ENCODE results near the gene KCNIP1.

The KCNIP1 gene

DNA sequence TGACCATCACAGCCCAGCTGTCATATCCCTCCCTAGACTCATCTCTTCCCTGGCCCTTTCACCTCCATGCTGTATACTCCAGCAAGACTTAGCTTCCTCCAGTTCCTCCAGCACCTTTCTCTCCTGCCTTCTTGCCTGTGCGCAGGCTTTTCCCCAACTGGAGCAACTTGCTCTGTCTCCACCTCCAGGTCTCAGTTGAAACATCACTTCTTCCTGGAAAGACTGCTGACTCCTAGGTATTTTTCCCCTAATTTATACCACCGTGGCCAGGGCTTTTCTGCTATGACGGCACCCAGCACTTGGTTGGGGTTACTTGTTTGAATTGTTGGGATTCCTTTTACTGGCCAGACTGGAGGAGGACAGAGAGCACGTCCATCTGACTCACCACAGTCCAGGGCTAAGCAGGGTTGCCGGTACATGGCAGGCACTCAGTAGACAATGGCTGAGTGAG lies 67.5 kb downstream of the KCNIP1 start:
- DNase-seq, result no peak

DNA sequence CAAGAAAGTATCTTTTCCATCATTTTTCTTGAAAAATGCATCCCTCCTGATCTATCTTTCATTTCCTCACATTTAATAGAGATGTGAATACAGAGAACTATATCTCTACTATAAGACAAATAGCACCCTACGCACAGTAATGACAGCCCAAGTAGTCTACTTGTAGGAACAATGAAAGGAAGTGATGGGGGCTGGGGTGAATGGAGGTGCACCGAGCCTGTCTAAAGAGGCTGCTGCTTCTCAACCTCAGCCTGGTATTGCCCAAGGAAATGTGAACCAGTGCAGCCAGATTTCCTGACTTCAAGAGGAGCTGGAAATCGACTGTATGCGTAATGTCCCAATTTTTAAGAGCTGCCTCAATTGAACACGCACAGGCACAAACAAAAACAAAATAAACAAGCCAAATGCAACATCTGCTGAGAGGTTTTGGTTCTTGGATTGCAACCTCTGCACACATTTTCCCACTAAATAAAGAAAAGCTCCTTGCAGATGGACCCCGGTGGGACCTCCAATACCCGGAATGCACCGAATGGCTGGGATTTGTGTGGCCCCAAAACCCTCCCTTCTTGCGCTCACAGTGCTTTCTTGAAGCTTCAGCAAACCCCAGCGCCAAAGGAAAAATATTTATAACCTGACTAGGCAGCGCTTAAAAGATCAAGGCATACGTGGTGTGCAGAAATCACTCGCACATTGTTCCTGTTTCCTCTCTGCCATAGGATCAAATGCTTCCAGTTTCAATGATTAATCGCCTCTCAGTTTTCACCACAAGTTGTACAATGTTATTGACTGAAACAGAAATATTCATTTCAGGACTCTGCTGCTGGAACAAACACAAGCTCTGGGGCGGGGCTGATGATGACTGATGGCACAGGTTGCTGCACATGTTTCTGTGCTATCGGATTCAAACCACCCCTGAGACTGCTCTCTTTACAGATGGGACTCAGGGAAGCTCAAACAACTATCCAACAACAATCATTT lies 68.3 kb downstream of the KCNIP1 start:
- DNase-seq, result no peak

DNA sequence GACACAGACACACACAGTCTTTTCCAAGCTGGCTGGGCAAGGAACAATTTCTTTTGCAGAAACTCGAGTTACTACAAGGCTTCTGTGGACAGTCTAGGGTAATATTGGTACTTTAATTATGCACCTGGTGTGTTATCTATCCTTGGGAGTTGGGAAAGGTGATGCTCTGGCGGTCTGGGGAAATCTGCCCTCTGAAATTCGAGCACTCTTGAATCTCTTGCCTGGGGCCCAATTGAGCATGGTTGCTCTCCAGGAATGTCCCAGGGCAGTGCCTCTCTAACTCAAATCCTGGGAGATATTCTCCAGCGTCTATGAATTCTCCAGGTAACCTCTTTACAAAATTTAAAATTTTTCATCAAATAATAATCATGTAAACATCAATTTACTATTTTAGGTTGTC lies 69.3 kb downstream of the KCNIP1 start:
- DNase-seq, result no peak

GRCh38 chr5:170573660-170574059 lies 69.8 kb downstream of the KCNIP1 start:
- DNase-seq, result no peak

DNA sequence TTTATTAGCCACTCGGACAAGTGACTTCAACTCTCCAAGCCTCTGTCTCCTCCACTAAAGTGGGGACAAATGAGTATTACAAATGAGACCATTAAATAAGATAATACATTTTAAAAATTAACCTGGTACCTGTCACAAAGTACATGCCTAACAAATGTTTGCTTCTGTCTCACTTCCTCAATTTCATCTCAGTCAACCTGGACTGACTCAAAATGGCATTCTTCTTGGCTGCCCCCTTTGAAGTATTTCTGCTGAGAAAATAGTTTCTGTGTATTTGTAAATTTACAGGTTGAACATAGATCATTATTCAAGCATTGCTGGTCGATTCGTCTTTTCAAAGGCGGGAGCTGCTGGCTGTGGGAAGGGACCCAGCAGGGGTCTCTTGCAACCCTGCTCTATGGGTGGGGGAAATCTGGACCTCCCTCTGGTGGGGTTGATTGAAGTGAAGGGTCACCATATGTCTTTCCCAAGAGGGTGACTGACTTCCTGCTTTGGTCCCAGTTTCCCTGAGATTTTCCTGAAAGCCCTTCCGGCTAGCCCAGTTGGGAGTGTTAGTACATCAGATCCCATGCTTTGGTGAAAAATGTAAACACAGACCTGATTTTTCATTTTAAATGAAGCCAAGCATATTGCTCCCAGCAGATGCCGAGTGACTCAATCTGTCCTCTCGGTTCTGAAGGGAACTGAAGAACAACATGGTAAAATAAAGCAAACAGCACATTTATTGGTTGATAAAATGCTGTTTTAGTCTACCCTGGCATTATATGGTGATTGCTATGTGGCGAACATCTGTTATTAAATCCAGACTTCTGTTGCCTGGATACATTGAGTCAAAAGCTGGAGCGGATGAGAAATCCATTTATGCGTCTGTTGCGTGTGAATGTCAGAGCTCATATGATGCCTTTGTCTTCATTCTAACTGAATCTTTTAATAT lies 73.0 kb downstream of the KCNIP1 start:
- DNase-seq, result no peak

DNA sequence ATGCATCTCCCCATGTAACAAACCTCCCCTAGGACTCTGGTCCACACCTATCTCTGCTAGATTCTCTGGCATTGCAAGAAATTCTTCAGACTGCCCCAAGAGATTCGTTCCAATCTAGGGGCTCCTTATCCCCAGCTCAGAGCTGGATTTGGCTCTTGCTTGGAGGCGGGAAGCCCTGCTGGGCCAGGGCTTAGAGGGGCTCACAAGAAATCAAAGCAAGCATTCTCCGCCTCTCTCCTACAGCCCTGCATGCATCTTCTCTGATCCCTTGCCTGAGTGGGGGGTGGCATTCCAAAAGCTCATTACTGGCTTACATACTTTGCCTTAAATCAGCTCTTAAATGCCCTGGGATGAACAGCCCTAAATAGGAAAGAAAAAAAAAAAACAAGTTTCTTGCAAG lies 75.8 kb downstream of the KCNIP1 start:
- DNase-seq, result no peak

DNA sequence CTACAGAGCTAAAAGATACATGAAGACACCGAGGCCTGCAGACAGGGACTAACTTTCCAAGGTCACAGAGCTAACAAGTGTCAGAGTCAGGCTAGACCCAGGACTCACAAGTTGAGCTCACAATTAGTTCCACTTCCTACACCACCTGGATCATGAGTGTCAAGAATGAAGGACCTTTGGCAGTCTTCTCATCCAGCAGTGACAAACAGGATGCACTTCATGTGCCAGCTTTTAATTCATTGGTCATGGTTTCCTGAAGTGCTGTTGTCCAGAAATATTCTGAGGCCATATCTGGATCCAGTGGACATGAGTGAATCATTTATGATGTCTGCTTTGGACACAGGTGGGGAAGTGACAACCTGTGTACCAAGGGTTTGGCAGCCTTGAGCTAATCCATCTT lies 77.4 kb downstream of the KCNIP1 start:
- no peak for DNase-seq

DNA sequence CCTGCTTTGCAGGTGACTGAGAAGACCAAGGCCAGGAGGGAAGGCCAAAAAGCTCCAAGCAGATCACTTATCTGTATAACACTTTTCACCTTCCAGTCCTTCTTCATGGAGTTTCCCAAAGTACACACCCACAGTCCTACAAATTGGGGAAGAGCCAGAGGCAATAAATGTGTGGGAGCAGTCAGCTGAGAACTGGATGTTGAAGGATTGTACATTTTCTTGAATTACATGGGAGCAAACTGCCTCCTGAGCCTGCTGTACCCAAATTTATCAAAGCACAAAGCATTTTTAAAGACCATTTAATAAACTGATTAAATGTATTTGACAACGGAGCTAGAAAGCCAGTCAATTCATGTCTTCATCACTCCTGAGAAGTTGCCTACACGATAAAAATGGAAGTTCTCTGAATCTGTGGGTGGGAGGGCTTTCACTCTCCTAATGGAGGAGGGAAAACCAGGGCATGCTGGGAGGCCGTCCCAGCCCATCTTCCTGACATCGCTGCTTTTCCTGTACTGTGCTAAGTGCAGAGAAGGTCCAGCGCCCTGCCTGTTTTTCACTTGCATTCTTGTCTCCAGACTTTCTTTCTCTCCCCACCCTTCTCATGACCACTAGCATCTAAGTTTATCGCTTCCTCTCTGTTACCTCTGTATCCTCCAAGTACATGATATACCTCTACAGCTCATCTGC lies 79.0 kb downstream of the KCNIP1 start:
- DNase-seq, result no peak

GRCh38 chr5:170584003-170584402 lies 80.2 kb downstream of the KCNIP1 start:
- DNase-seq, result no peak

GRCh38 chr5:170584450-170585058 lies 80.7 kb downstream of the KCNIP1 start:
- DNase-seq, result no peak

GRCh38 chr5:170585273-170585948 lies 81.6 kb downstream of the KCNIP1 start:
- DNase-seq, result no peak

DNA sequence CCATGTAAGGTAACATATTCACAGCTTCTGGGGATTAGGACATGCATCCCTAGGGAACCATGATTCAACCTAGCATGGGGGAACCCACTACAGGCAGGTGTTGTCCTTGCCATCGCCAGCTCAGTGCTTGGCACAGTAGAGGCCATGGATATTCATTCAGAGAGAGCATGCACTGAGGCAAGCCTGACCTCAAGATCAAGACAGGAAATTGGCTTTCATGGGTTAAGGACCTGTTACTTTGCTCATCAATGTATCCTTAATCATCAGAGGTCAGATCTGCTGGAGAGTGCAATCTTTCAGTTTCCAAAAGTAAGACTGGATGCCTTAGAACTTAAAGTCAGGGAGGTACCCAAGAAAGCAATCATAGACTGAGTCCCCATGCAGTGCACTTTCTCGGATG lies 84.0 kb downstream of the KCNIP1 start:
- DNase-seq, result no peak

DNA sequence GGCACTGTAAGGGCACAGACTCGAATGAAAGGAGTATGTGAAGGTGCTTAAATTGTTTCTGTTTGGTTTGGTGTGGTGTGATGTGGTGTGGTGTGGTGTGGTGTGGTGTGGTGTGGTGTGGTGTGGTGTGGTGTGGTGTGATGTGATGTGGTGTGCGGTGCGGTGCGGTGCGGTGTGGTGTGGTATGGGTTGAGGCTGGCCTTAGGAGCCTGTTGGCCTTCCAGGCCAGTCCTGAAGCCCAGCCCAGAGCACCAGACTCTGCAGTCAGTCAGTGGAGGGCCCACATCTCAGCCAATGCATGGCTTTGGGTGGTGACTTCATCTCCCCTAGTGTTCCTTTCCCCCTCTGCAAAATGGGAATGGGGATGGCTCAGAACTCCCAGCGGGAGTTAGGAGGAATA lies 85.8 kb downstream of the KCNIP1 start:
- no peak for DNase-seq

DNA sequence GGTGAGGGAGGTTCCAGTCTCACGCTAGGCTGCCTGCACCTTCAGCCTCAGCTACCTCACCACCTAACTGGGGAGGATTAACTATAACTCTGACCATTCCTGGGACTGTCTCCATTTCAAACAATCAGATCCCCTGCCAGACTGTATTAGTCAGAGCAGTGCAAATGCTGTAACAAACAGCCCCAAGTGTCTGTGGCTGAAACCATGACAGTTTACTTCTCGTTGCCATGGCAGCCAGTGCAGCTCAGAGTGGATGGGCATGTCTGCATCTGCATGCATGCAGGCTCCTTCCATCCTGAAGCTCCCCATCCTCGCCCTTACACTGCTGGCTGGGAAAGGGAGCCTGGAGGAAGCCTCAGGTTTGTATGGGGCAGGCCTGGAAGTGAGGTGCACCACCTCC lies 86.7 kb downstream of the KCNIP1 start:
- DNase-seq, result no peak

DNA sequence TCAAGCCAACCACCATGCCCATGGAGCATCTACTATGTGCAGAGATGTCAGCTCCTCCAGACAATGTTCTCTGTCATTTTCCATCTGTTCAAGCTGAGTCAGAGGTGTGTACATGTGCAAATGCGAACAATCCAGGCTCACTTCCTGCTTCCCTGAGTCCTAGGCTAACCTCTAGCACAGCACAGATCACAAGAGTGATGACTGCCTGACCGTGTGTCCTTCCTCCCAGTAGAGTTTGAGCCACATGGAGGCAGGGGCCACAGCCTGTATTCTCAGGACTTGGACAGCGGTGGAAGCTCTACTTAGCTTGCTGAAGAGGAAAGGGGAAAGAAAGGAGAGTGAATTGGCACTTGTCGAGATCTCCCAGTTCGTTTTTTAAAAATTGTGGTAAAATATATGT lies 87.2 kb downstream of the KCNIP1 start:
- no peak for DNase-seq

DNA sequence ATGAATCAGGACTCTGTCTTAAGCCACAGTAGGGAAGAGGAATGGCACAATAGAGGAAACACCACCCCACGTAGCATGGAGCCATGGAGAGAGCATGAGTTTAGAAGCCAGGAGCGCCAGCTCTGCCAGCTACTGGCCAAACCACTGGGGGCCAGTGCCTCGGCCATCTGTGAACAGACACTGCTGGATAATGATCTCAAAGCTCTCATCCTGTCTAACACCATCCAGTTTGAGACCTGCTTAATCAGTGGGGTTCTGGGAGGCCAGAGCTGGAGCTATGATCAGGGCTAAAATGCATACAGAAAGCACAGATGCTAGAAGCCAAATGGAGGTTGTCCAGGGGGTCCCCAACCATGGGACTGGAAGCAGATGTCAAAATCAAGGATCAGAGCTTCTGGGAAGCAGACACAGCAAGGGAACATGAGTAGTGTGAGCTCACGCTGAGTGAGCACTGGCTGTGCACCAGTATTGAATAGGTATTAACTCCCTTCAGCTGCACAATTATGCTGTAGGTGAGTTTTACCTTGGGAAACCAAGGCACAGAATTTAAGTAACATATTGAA lies 92.7 kb downstream of the KCNIP1 start:
- DNase-seq, result no peak

DNA sequence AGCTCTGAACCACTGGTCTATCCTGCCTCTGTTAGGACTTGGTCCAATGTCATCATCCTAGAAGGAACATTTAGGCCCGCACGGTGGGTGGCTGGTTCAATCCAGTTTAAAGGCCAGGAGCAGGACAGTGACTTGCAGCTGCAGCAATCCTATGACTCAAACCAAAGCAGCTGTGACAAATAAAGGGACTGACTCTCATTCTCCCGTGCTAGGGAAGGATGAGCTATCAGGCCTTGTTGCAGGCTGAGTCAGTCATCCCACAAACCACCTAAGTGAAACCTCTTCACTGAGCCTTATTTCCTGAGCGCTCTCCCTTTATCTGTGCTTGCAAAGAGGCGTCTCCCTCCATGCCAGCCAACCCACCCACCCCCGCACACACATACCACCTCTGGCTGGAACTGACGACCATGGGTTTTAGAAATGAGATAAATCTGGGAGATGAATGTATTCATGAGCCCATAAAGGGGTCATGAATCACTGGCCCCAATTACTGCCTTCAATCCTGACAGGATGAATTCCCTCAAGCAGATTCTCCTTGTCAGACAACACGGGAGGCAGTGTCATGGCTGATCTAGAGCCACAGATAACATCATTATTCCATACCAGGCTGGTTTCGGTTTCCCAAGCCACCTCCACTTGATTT lies 93.4 kb downstream of the KCNIP1 start:
- no peak for DNase-seq

GRCh38 chr5:170597872-170598271 lies 94.1 kb downstream of the KCNIP1 start:
- DNase-seq, result no peak

DNA sequence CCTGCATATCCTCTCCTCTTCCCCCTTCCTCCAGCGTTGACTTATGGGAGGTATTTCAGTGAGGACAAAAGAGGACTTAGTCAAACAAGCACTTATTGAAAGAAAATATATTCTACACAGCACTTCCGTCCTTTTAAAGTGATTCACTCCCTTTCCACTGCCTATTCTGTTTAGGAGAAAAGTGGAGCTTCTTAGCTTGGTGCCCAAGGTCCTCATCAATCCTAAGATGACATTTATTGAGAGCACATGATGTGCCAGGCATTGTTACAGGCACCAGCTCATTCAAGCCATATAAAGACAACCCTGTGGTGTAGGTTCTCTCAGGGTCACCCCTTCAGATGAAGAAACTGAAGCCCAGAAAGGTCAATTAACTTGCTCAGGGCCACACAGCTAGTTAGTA lies 95.9 kb downstream of the KCNIP1 start:
- DNase-seq, result no peak

DNA sequence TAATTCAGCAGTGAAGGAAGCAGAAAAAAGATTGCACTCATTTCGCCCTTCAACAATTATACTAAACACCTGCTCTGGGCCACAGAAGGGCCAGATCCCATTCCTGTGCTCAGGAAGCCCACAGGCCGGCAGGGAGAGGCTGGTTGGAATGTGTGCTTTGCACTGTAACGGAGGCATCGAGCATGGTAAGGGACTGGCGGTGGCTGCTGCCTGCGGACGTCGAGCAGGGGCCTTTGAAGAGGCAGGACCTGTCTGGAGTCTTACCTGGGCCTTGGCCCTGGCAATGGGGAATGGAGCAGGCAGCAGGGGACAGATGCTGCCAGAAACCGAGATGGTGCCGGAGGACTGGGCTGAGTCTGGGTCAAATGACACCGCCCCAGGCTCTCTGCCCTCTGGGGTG lies 97.8 kb downstream of the KCNIP1 start:
- no peak for DNase-seq

- DNase-seq, result no peak
Observed at GRCh38 chr5:170603109-170603508, 99.3 kb downstream of the KCNIP1 start.
